OCI-LY1 (cell line): ENCODE data around the gene VPREB1.

ENCODE experiments used
- EZH2 ChIP-seq: fragments of 200-600 bp; sonication (generic), shearing (Covaris generic); IDR thresholded peaks from 2 replicates; pipeline ENCODE4 v1.8.0; 2017; ENCODE audit warnings: borderline replicate concordance, mixed run types, mild to moderate bottlenecking, antibody characterized with exemption, low read length, moderate library complexity, mixed read lengths
- TF ChIP-seq, protein P1 (sequence below): fragments of 200-600 bp; sonication (generic), shearing (Covaris generic); IDR thresholded peaks from 2 replicates; pipeline ENCODE4 v1.5.1; 2017; ENCODE audit warnings: mild to moderate bottlenecking, antibody characterized with exemption, low read length, moderate library complexity, mixed read lengths

DNA sequence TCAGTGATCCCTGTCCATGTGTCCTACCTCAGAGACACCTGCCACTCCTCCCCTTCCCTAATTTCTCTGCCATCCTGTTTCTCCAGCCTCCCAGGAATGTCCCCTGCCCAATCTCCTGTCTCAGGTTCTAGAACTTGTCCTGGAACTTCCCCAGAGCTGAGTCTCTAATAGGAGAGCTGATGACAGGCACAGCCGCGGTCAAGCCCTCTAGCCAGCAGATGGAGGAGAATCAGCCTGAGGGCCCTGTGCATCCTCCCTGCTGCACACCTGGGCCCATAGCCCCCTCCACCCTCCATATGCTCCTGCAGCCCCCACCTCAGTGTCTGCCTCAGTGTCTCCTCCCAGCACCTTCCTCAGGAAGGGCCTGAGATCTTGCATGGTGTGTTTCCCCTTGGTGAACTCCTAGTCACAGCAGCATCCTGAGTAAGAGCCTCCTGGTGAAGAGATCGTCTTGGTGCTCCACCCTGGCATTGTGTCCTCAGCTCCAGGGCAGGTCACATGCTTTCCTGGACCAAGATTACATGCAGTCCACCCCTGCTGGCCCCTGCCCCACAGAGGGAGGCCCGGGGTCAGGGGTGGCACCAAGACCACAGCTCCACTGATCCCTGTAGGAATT lies 43.9 kb upstream of the VPREB1 start:
- TF ChIP-seq, protein P1, sequence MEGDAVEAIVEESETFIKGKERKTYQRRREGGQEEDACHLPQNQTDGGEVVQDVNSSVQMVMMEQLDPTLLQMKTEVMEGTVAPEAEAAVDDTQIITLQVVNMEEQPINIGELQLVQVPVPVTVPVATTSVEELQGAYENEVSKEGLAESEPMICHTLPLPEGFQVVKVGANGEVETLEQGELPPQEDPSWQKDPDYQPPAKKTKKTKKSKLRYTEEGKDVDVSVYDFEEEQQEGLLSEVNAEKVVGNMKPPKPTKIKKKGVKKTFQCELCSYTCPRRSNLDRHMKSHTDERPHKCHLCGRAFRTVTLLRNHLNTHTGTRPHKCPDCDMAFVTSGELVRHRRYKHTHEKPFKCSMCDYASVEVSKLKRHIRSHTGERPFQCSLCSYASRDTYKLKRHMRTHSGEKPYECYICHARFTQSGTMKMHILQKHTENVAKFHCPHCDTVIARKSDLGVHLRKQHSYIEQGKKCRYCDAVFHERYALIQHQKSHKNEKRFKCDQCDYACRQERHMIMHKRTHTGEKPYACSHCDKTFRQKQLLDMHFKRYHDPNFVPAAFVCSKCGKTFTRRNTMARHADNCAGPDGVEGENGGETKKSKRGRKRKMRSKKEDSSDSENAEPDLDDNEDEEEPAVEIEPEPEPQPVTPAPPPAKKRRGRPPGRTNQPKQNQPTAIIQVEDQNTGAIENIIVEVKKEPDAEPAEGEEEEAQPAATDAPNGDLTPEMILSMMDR = no peak
- no peak for TF ChIP-seq EZH2
